Thyroid gland (tissue), 4 donors: Measurements from ENCODE around the gene VPS13C. TPM values are rescaled to one million over a fixed set of nuclear protein-coding genes. Genes with fewer than 3 reads are reported as not detected.
A peak's percentile ranks its signal among the peaks of the same experiment; 100 is the strongest.

ENCODE experiments used
- DNase-seq, 2 donors: peaks; one replicate each; pipeline ENCODE4 v3.0.0-alpha.2; 2019
- H3K27ac ChIP-seq, 3 donors: fragments of 200-600 bp; sonication (generic); 1 replicate in 2 of 3; 2 replicates in 1 of 3; pipeline ENCODE4 v1.5.1; 2016 to 2019; ENCODE audit warnings: mild to moderate bottlenecking in 1 of 3, moderate library complexity in 1 of 3
- H3K27me3 ChIP-seq: fragments of 200-600 bp; sonication (generic); one replicate; pipeline ENCODE4 v1.5.1; 2019
- H3K36me3 ChIP-seq, 2 donors: fragments of 200-600 bp; sonication (generic); one replicate each; pipeline ENCODE4 v1.5.1; 2016 to 2019
- H3K4me1 ChIP-seq, 2 donors: fragments of 200-600 bp; sonication (generic); one replicate each; pipeline ENCODE4 v1.5.1; 2017 to 2019
- H3K4me3 ChIP-seq, 3 donors: fragments of 200-600 bp; sonication (generic); replicated peaks in 1 of 3; 1 replicate in 2 of 3; 2 replicates in 1 of 3; pipeline ENCODE4 v1.5.1; 2016; ENCODE audit warnings: mild to moderate bottlenecking in 1 of 3
- H3K9me3 ChIP-seq: fragments of 200-600 bp; sonication (generic); one replicate; pipeline ENCODE4 v1.5.1; 2017
- CTCF ChIP-seq, 6 experiments: fragments of 200-600 bp in 3 of 6; fragments of 450-650 bp in 3 of 6; sonication (generic) in 3 of 6; IDR thresholded peaks; one replicate each; pipeline ENCODE4 v1.5.1; 2016 to 2019; ENCODE audit warnings: antibody characterized with exemption in 6 of 6, mild to moderate bottlenecking in 2 of 6, inconsistent platforms in 1 of 6, moderate library complexity in 1 of 6
- POLR2A ChIP-seq, 2 donors: fragments of 450-650 bp; IDR thresholded peaks; one replicate each; pipeline ENCODE4 v1.6.1; 2017; ENCODE audit warnings: antibody characterized with exemption in 2 of 2, mild to moderate bottlenecking in 2 of 2, moderate library complexity in 1 of 2
- WGBS, 2 donors: methylation state at CpG; one replicate each; pipeline ENCODE4 v1.1.5; 2017; 5-methylcytosine and 5-hydroxymethylcytosine counted together
- intact Hi-C: fragments of 100-400 bp; cut with DNase I; formaldehyde crosslinking; loops from one replicate; pipeline ENCODE4 v1.15.1; 2023
- total RNA-seq, 4 donors: library from RNA; depleted of rRNA; stranded (reverse); fragments of >200 nt; gene quantifications; one replicate each; pipeline ENCODE4 v1.2.3, GENCODE V29; 2016

The VPS13C gene
- total RNA-seq, 4 donors from 2014 or later: 99.4 to 159 (median 119) TPM

GRCh38 chr15:62087671-62088352 lies 27.6 kb upstream of the VPS13C start:
- H3K9me3 ChIP-seq: no peaks in the 10 kb centered on the region
- H3K27me3 ChIP-seq: no peaks in the 10 kb centered on the region
- 59 to 65% methylated on average over 5 of the region's 5 CpGs for WGBS, 2 donors
- H3K4me1 ChIP-seq: no peaks in the 10 kb centered on the region
- intact Hi-C loops: no loop called here
- no peak overlapping the region for H3K4me3 ChIP-seq
- no peak for TF ChIP-seq POLR2A (IDR thresholded peaks at IDR 0.05)
- TF ChIP-seq CTCF (IDR thresholded peaks at IDR 0.05): no peak
- H3K27ac ChIP-seq: no peak overlapping the region
- DNase-seq: peak in 1 of 2 donors; percentile 4
- H3K36me3 ChIP-seq: no peaks in the 10 kb centered on the region

GRCh38 chr15:62085740-62086139 lies 25.5 kb upstream of the VPS13C start:
- H3K9me3 ChIP-seq: no peaks in the 10 kb centered on the region
- no peaks in the 10 kb centered on the region for H3K27me3 ChIP-seq
- H3K36me3 ChIP-seq: no peaks in the 10 kb centered on the region
- no peak overlapping the region for H3K27ac ChIP-seq
- DNase-seq: peak in 1 of 2 donors; percentile 15
- H3K4me3 ChIP-seq: no peak overlapping the region
- intact Hi-C loops: no loop called here
- 54 to 67% methylated on average over 4 of the region's 4 CpGs for whole genome bisulfite sequencing, 2 donors
- no peaks in the 10 kb centered on the region for H3K4me1 ChIP-seq
- no peak for TF ChIP-seq CTCF (IDR thresholded peaks at IDR 0.05)
- no peak for TF ChIP-seq POLR2A (IDR thresholded peaks at IDR 0.05)

DNA sequence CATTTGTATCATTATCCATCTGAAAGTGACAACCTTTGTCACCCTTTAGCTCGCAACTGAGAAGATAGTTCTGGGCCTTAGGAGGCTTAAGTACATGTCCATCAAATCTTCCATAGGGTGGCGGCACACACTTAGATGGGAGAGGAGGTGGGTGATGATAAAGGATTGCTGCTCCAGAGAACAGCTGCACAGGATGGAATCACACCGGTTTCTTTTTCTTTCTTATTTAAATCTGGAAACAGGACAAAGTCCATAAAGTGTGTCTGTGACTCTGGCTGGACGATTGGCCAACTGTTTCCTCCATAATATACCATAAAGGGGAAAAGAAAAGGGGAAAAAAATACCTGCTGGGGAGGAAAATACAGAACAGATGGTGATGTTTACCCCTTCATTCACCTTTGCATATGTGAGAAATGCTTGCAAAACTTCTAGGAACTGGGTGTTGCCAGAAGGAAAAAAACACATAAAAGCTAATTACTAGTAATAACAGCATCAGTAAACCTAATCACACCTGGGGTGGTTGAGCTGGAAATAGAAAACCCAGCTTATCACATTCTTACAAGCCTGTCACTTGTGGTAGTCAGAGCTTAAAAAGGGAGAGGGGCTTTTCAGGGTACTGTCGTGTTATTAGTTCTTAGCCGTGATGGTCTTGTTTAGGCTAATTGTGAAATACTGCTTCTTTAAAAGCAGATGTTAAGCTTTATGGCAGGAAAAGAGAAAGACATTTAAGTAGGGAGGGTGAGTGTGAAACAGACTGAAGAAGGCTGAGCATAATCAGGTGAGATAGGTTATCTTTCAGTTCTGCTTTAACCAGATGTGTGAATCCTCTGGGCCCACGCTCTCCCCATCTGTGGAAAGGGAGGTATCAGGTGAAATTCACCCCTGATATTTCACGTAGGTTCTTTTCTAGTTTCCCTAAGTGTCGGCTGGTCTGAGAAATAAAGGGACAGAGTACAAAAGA lies 23.2 kb upstream of the VPS13C start:
- H3K27ac ChIP-seq: no peak overlapping the region
- H3K36me3 ChIP-seq: no peaks in the 10 kb centered on the region
- TF ChIP-seq POLR2A (IDR thresholded peaks at IDR 0.05) (no peak), CTCF (IDR thresholded peaks at IDR 0.05) (no peak)
- no peak for DNase-seq
- WGBS, 2 donors: 86 to 87% methylated on average over 9 of the region's 9 CpGs
- no peak overlapping the region for H3K4me3 ChIP-seq
- intact Hi-C loops: no loop called here
- H3K9me3 ChIP-seq: no peaks in the 10 kb centered on the region
- H3K4me1 ChIP-seq: no peaks in the 10 kb centered on the region
- H3K27me3 ChIP-seq: no peaks in the 10 kb centered on the region

DNA sequence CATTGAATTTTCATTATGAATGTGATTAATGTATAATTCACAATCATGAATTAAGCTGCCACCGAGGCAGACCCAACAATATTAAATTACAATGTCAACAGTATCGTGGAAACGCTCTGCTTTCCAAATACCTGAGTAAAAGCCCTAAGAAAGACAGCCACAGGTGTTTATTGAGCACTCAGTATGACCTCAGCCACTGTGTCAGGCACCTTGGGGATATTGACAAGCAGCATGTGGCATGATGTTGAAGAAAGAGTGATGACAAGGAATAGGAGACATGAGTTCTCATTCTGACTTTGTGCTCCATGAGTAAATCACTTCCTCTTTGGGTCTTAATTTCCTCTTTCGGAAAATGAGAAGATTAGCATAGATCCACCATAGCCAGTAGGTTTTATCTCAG lies 19.3 kb upstream of the VPS13C start:
- H3K36me3 ChIP-seq: no peaks in the 10 kb centered on the region
- no peaks in the 10 kb centered on the region for H3K27me3 ChIP-seq
- DNase-seq: no peak
- 81 to 88% methylated on average over 4 of the region's 4 CpGs for WGBS, 2 donors
- TF ChIP-seq POLR2A (IDR thresholded peaks at IDR 0.05) (no peak), CTCF (IDR thresholded peaks at IDR 0.05) (no peak)
- intact Hi-C loops: no loop called here
- H3K4me1 ChIP-seq: no peaks in the 10 kb centered on the region
- H3K4me3 ChIP-seq: no peak overlapping the region
- H3K27ac ChIP-seq: no peak overlapping the region
- H3K9me3 ChIP-seq: no peaks in the 10 kb centered on the region
